Kidney capillary endothelial cell (primary cell): ENCODE data around the gene DPH5.
"Not testable (repeated sequence)": the region's sequence is repeated elsewhere in the genome, so short reads cannot be mapped to it uniquely, and the experiment has no call there.

Source experiments
- DNase-seq: peaks from one replicate; pipeline ENCODE4 v3.0.0-alpha.2; 2018; ENCODE audit warnings: low spot score

DPH5 gene

GRCh38 chr1:101025657-101026429, at the start of gene DPH5:
Gene DPH5, minus strand, starts transcription at chr1:101025784. Its CDS starts 341 bp downstream, at chr1:101025443.
- DNase-seq = peak; percentile 84

GRCh38 chr1:101073836-101074235, 48.3 kb upstream of the DPH5 start:
- no peak for DNase-seq

- no peak for DNase-seq
Measured at GRCh38 chr1:101071470-101071891, 45.9 kb upstream of the DPH5 start.

GRCh38 chr1:101069158-101069557, 43.6 kb upstream of the DPH5 start:
- DNase-seq = no peak

- not testable (repeated sequence) for DNase-seq
Measured at GRCh38 chr1:101066937-101067335, 41.4 kb upstream of the DPH5 start.

GRCh38 chr1:101066260-101066936, 40.8 kb upstream of the DPH5 start:
- DNase-seq = no peak

- no peak for DNase-seq
Measured at GRCh38 chr1:101065575-101065974, 40.0 kb upstream of the DPH5 start.

GRCh38 chr1:101064697-101065096, 39.1 kb upstream of the DPH5 start:
- DNase-seq = no peak

- no peak for DNase-seq
Measured at GRCh38 chr1:101060992-101061391, 35.4 kb upstream of the DPH5 start.

GRCh38 chr1:101059945-101060542, 34.5 kb upstream of the DPH5 start:
- no peak for DNase-seq

- no peak for DNase-seq
Measured at GRCh38 chr1:101055623-101056022, 30.0 kb upstream of the DPH5 start.

GRCh38 chr1:101051688-101052638, 26.4 kb upstream of the DPH5 start:
- no peak for DNase-seq

- no peak for DNase-seq
Measured at GRCh38 chr1:101050869-101051268, 25.3 kb upstream of the DPH5 start.

- no peak for DNase-seq
Measured at GRCh38 chr1:101044749-101045148, 19.2 kb upstream of the DPH5 start.

GRCh38 chr1:101044259-101044658, 18.7 kb upstream of the DPH5 start:
- no peak for DNase-seq

- no peak for DNase-seq
Measured at GRCh38 chr1:101043776-101044175, 18.2 kb upstream of the DPH5 start.

- DNase-seq = no peak
Measured at GRCh38 chr1:101041300-101041699, 15.7 kb upstream of the DPH5 start.

- no peak for DNase-seq
Measured at GRCh38 chr1:101040666-101041065, 15.1 kb upstream of the DPH5 start.

GRCh38 chr1:101039245-101039644, 13.7 kb upstream of the DPH5 start:
- no peak for DNase-seq

GRCh38 chr1:101037316-101037715, 11.7 kb upstream of the DPH5 start:
- no peak for DNase-seq

- DNase-seq = no peak
Measured at GRCh38 chr1:101033017-101033416, 7.4 kb upstream of the DPH5 start.

GRCh38 chr1:101032129-101032528, 6.5 kb upstream of the DPH5 start:
- not testable (repeated sequence) for DNase-seq
